Neural progenitor cell (in vitro differentiated cells): ENCODE data around the gene SLC10A2. TPM values are rescaled to one million over a fixed set of nuclear protein-coding genes. Genes with fewer than 3 reads are reported as not detected.

Experiments used
- DNase-seq: peaks from one replicate; pipeline ENCODE4 v3.0.0-alpha.2; 2016; ENCODE audit warnings: low spot score
- H2AFZ ChIP-seq: fragments of 200-600 bp; sonication (generic); replicated peaks from 2 replicates; pipeline ENCODE4 v1.6.1; 2016; ENCODE audit warnings: antibody characterized with exemption
- H3F3A ChIP-seq: fragments of 200-600 bp; sonication (generic); 2 replicates; pipeline ENCODE4 v1.6.1; 2016; ENCODE audit warnings: antibody characterized with exemption, low read depth
- H3K27ac ChIP-seq: fragments of 200-600 bp; sonication (generic); 2 replicates; pipeline ENCODE4 v1.5.1; 2016; ENCODE audit warnings: mild to moderate bottlenecking
- H3K27me3 ChIP-seq: fragments of 200-600 bp; sonication (generic); 2 replicates; pipeline ENCODE4 v1.6.1; 2016; ENCODE audit warnings: mild to moderate bottlenecking, moderate library complexity
- H3K36me3 ChIP-seq: fragments of 200-600 bp; sonication (generic); 2 replicates; pipeline ENCODE4 v1.5.1; 2016
- H3K4me1 ChIP-seq: fragments of 200-600 bp; sonication (generic); 2 replicates; pipeline ENCODE4 v1.6.1; 2016; ENCODE audit warnings: mixed run types
- H3K4me2 ChIP-seq: fragments of 200-600 bp; sonication (generic); 2 replicates; pipeline ENCODE4 v1.6.1; 2016
- H3K4me3 ChIP-seq: fragments of 200-600 bp; sonication (generic); 2 replicates; pipeline ENCODE4 v1.5.1; 2016
- H3K79me2 ChIP-seq: fragments of 200-600 bp; sonication (generic); 2 replicates; pipeline ENCODE4 v1.6.1; 2016; ENCODE audit warnings: low read depth
- H3K9ac ChIP-seq: fragments of 200-600 bp; sonication (generic); 2 replicates; pipeline ENCODE4 v1.6.1; 2016
- H3K9me3 ChIP-seq: fragments of 200-600 bp; sonication (generic); 2 replicates; pipeline ENCODE4 v1.5.1; 2016; ENCODE audit warnings: low read depth
- H4K20me1 ChIP-seq: fragments of 200-600 bp; sonication (generic); 2 replicates; pipeline ENCODE4 v1.6.1; 2016; ENCODE audit warnings: low read depth
- H3K27ac Mint-ChIP-seq: 3 replicates; pipeline ENCODE4 v1.8.0; 2021; ENCODE audit warnings: mixed read lengths
- H3K27me3 Mint-ChIP-seq: 2 replicates; pipeline ENCODE4 v1.8.0; 2022; ENCODE audit warnings: low read depth, mild to moderate bottlenecking, inconsistent platforms, moderate library complexity, mixed read lengths; ENCODE audit not compliant: insufficient read depth
- H3K36me3 Mint-ChIP-seq: 3 replicates; pipeline ENCODE4 v1.8.0; 2021; ENCODE audit warnings: mixed read lengths
- H3K4me1 Mint-ChIP-seq: 3 replicates; pipeline ENCODE4 v1.8.0; 2021; ENCODE audit warnings: mixed read lengths
- H3K4me3 Mint-ChIP-seq: 3 replicates; pipeline ENCODE4 v1.8.0; 2021; ENCODE audit warnings: mild to moderate bottlenecking, moderate library complexity, mixed read lengths
- H3K9me3 Mint-ChIP-seq: 3 replicates; pipeline ENCODE4 v1.8.0; 2020; ENCODE audit warnings: mixed read lengths
- CTCF ChIP-seq: fragments of 200-600 bp; sonication (generic); IDR thresholded peaks from 2 replicates; pipeline ENCODE4 v1.5.1; 2017; ENCODE audit warnings: antibody characterized with exemption, mild to moderate bottlenecking
- EZH2 ChIP-seq: fragments of 200-600 bp; sonication (generic); IDR thresholded peaks from 2 replicates; pipeline ENCODE4 v1.6.1; 2017; ENCODE audit warnings: antibody characterized with exemption, mild to moderate bottlenecking, moderate library complexity
- EZH2phosphoT487 ChIP-seq: fragments of 200-600 bp; sonication (generic); IDR thresholded peaks from 2 replicates; pipeline ENCODE4 v1.6.1; 2017; ENCODE audit warnings: antibody characterized with exemption
- total RNA-seq: library from RNA; depleted of rRNA; stranded (reverse); fragments of >200 nt; gene quantifications from 2 replicates; pipeline ENCODE4 v1.2.3, GENCODE V29; 2015; ENCODE audit warnings: low replicate concordance

SLC10A2 gene
- total RNA-seq, 1 donor from 2014 or later, result not detected

- no peaks in the 10 kb centered on the region for H3K9me3 Mint-ChIP-seq
- no peaks in the 10 kb centered on the region for H3K79me2 ChIP-seq
- H3K9me3 ChIP-seq, result no peaks in the 10 kb centered on the region
- no peaks in the 10 kb centered on the region for H3F3A ChIP-seq
- H3K4me3 ChIP-seq, result no peak overlapping the region
- H2AFZ ChIP-seq, result no peak overlapping the region
- no peaks in the 10 kb centered on the region for H3K36me3 ChIP-seq
- H3K27me3 ChIP-seq, result no peaks in the 10 kb centered on the region
- DNase-seq, result no peak
- H3K4me2 ChIP-seq, result no peak overlapping the region
- H3K4me1 ChIP-seq, result no peaks in the 10 kb centered on the region
- H3K4me1 Mint-ChIP-seq, result no peaks in the 10 kb centered on the region
- H3K4me3 Mint-ChIP-seq, result no peak overlapping the region
- H3K9ac ChIP-seq, result no peak overlapping the region
- H3K36me3 Mint-ChIP-seq, result no peaks in the 10 kb centered on the region
- no peak for TF ChIP-seq EZH2
- TF ChIP-seq EZH2phosphoT487, result no peak
- TF ChIP-seq CTCF, result no peak
- H3K27me3 Mint-ChIP-seq, result no peaks in the 10 kb centered on the region
- no peak overlapping the region for H3K27ac ChIP-seq
- H4K20me1 ChIP-seq, result no peaks in the 10 kb centered on the region
- no peak overlapping the region for H3K27ac Mint-ChIP-seq
Observed at GRCh38 chr13:103009051-103009840, 57.0 kb downstream of the SLC10A2 start.

GRCh38 chr13:103007427-103007762 is 58.8 kb downstream of the SLC10A2 start:
- H3K36me3 ChIP-seq, result no peaks in the 10 kb centered on the region
- H3K4me3 ChIP-seq, result no peak overlapping the region
- no peaks in the 10 kb centered on the region for H3K27me3 ChIP-seq
- H3K9me3 Mint-ChIP-seq, result no peaks in the 10 kb centered on the region
- no peaks in the 10 kb centered on the region for H3K36me3 Mint-ChIP-seq
- H3K27ac ChIP-seq, result no peak overlapping the region
- no peaks in the 10 kb centered on the region for H3K27me3 Mint-ChIP-seq
- no peak overlapping the region for H3K4me2 ChIP-seq
- DNase-seq, result no peak
- H3K4me1 Mint-ChIP-seq, result no peaks in the 10 kb centered on the region
- no peaks in the 10 kb centered on the region for H4K20me1 ChIP-seq
- H3K4me3 Mint-ChIP-seq, result no peak overlapping the region
- H3K79me2 ChIP-seq, result no peaks in the 10 kb centered on the region
- no peaks in the 10 kb centered on the region for H3K9me3 ChIP-seq
- no peaks in the 10 kb centered on the region for H3K4me1 ChIP-seq
- H3K9ac ChIP-seq, result no peak overlapping the region
- TF ChIP-seq CTCF, result no peak
- TF ChIP-seq EZH2, result no peak
- no peak for TF ChIP-seq EZH2phosphoT487
- H3K27ac Mint-ChIP-seq, result no peak overlapping the region
- H3F3A ChIP-seq, result no peaks in the 10 kb centered on the region
- no peak overlapping the region for H2AFZ ChIP-seq

GRCh38 chr13:103006641-103007426 is 59.4 kb downstream of the SLC10A2 start:
- H3K4me3 Mint-ChIP-seq, result no peak overlapping the region
- Histone ChIP-seq H3K9ac (no peak overlapping the region), H3K4me2 (no peak overlapping the region), H4K20me1 (no peaks in the 10 kb centered on the region), H3K79me2 (no peaks in the 10 kb centered on the region), H2AFZ (no peak overlapping the region), H3K9me3 (no peaks in the 10 kb centered on the region), H3K27me3 (no peaks in the 10 kb centered on the region), H3K4me1 (no peaks in the 10 kb centered on the region), H3K36me3 (no peaks in the 10 kb centered on the region), H3F3A (no peaks in the 10 kb centered on the region), H3K4me3 (no peak overlapping the region), H3K27ac (no peak overlapping the region)
- TF ChIP-seq EZH2phosphoT487 (no peak), EZH2 (no peak), CTCF (no peak)
- no peaks in the 10 kb centered on the region for H3K4me1 Mint-ChIP-seq
- H3K9me3 Mint-ChIP-seq, result no peaks in the 10 kb centered on the region
- H3K27ac Mint-ChIP-seq, result no peak overlapping the region
- DNase-seq, result no peak
- no peaks in the 10 kb centered on the region for H3K27me3 Mint-ChIP-seq
- H3K36me3 Mint-ChIP-seq, result no peaks in the 10 kb centered on the region
